Nephron progenitor cell (in vitro differentiated cells): ENCODE results near the gene HMOX2.

ENCODE experiments used
- DNase-seq: peaks from one replicate; pipeline ENCODE4 v3.0.0; 2021
- H3K27ac Mint-ChIP-seq: 2 replicates; pipeline ENCODE4 v1.8.0; 2021; ENCODE audit warnings: mild to moderate bottlenecking, moderate library complexity, mixed read lengths
- H3K27me3 Mint-ChIP-seq: 2 replicates; pipeline ENCODE4 v1.8.0; 2021; ENCODE audit warnings: mild to moderate bottlenecking, low read depth, mixed read lengths; ENCODE audit not compliant: poor library complexity
- H3K36me3 Mint-ChIP-seq: 2 replicates; pipeline ENCODE4 v1.8.0; 2021; ENCODE audit warnings: low read depth, mixed read lengths
- H3K4me1 Mint-ChIP-seq: 2 replicates; pipeline ENCODE4 v1.8.0; 2021; ENCODE audit warnings: mixed read lengths
- H3K4me3 Mint-ChIP-seq: 2 replicates; pipeline ENCODE4 v1.8.0; 2021; ENCODE audit warnings: mild to moderate bottlenecking, moderate library complexity, mixed read lengths
- H3K9me3 Mint-ChIP-seq: 2 replicates; pipeline ENCODE4 v1.8.0; 2021; ENCODE audit warnings: mild to moderate bottlenecking, moderate library complexity, mixed read lengths
- TF ChIP-seq, protein P1 (sequence below): fragments of 200-600 bp; sonication (generic); IDR thresholded peaks from 2 replicates; pipeline ENCODE4 v1.5.0; 2021; ENCODE audit warnings: antibody characterized with exemption

Gene HMOX2

GRCh38 chr16:4534151-4534790 is 58.1 kb downstream of the HMOX2 start:
- Mint-ChIP-seq H3K4me3 (peak overlapping the region; percentile 48), H3K36me3 (peaks cover 45% of the 10 kb centered on the region), H3K4me1 (peaks cover 59% of the 10 kb centered on the region), H3K9me3 (peaks cover 16% of the 10 kb centered on the region), H3K27me3 (peaks cover 10% of the 10 kb centered on the region), H3K27ac (peak overlapping the region; percentile 61)
- no peak for DNase-seq
- TF ChIP-seq, protein P1, sequence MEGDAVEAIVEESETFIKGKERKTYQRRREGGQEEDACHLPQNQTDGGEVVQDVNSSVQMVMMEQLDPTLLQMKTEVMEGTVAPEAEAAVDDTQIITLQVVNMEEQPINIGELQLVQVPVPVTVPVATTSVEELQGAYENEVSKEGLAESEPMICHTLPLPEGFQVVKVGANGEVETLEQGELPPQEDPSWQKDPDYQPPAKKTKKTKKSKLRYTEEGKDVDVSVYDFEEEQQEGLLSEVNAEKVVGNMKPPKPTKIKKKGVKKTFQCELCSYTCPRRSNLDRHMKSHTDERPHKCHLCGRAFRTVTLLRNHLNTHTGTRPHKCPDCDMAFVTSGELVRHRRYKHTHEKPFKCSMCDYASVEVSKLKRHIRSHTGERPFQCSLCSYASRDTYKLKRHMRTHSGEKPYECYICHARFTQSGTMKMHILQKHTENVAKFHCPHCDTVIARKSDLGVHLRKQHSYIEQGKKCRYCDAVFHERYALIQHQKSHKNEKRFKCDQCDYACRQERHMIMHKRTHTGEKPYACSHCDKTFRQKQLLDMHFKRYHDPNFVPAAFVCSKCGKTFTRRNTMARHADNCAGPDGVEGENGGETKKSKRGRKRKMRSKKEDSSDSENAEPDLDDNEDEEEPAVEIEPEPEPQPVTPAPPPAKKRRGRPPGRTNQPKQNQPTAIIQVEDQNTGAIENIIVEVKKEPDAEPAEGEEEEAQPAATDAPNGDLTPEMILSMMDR = no peak

DNA sequence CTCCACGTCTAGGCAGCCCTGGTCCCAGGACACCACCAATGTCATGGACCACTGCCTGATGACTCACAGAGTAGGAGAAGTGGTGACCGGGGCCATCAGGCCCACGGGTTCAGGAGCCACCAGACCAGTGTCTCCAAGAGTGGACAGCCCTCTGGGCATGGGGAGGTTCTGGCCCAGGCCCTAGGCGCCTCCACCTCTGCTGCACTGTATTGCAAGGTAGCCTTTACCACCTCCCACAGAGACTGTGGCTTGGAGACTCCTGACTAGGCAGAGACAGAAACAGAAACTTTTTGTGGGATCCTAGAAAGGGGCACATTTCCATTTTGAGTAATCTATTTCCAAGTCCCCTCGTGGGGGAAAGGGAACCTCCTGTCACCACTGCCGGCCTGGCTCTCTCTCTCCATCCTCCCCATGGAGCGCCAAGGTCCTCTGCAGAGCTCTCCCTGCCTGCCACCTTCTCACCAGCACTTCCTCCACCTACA is 59.5 kb downstream of the HMOX2 start:
- TF ChIP-seq, protein P1 = no peak
- no peak overlapping the region for H3K27ac Mint-ChIP-seq
- H3K36me3 Mint-ChIP-seq = peaks cover 54% of the 10 kb centered on the region
- H3K27me3 Mint-ChIP-seq = peaks cover 20% of the 10 kb centered on the region
- H3K4me1 Mint-ChIP-seq = peaks cover 49% of the 10 kb centered on the region
- no peak for DNase-seq
- peak overlapping the region; percentile 7 for H3K4me3 Mint-ChIP-seq
- peaks cover 30% of the 10 kb centered on the region for H3K9me3 Mint-ChIP-seq

DNA sequence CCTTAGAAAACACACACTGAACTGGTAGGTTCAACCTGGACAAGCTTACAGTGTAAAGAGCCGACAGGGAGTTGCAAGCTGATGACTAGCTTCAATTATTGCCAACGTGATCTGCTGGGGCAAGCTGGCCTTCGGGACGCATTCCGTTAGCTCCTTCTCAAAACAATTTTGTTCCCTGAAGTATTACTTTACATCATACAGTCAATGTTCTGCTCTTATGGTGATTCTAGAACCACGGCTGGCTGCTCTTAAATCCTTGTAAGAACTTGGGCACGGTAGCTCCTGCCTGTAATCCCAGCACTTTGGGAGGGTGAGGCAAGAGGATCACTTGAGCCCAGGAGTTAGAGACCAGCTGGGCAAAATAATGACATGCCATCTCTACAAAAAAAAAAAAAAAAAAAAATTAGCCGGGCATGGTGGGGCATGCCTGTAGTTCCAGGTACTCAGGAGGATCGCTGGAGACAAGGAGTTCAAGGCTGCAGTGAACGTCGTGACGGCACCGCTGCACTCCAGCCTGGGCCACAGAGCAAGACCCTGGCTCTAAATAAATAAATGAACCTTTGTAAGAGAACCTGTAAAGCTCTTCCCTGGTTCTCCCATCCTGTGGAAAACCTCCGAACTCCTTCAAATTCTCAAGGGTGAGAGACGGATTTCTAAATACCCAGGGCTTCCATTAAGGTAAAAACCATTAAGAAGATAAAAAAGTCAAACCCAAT is 60.4 kb downstream of the HMOX2 start:
- Mint-ChIP-seq H3K27me3 (peaks cover 24% of the 10 kb centered on the region), H3K27ac (no peak overlapping the region), H3K4me3 (peak overlapping the region; percentile 82), H3K9me3 (peaks cover 39% of the 10 kb centered on the region), H3K36me3 (peaks cover 56% of the 10 kb centered on the region), H3K4me1 (peaks cover 46% of the 10 kb centered on the region)
- DNase-seq = no peak
- TF ChIP-seq, protein P1 = no peak

DNA sequence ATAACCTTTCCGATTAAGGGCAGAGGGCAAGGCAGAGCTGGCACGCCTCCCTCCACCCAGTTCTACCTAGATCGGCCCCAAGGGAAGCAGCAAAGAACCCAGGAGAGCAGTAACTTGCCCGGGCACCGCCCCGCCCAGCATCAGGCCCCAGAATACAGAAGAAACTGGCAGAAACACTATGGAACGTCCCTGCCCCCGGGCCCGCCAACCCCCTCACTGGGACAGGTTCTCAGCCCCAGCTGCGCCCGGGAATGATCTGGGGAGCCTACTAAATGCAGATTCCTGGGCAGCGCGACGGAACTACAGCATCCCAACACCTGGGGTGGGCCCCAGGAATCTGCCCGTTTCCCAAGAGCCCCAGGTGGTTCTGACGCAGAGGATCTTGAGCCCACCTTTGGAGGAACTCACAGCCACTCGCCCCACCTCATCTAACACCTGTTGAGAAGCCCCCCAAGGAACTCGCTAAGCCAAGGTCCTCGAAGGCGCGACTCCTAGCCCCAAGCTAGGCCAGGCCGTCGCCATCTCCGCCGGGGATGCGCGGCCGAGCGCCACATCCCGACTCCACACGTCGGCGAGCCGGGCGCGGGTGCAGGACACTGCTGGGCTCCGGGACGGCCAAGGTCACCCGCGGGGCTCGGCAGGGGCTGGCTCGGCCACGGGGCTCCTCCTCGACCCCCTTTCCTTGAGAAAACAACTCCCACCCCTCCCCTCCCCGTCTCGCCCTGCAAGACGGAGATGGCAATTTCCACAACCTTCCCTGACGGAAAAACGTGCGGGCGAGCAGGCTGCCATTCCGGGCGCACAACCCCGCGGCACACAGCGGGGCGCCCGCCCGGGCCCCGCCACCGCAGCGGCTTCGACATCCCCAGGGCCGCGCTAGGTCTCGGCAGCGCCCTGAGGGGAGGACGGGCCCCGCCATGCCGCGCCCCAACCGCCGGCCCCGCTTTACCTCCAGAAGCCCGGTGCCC is 61.5 kb downstream of the HMOX2 start:
- TF ChIP-seq, protein P1 = no peak
- peak overlapping the region; percentile 44 for H3K27ac Mint-ChIP-seq
- DNase-seq = peak; percentile 52
- H3K36me3 Mint-ChIP-seq = peaks cover 47% of the 10 kb centered on the region
- H3K4me1 Mint-ChIP-seq = peaks cover 35% of the 10 kb centered on the region
- peaks cover 35% of the 10 kb centered on the region for H3K9me3 Mint-ChIP-seq
- peaks cover 24% of the 10 kb centered on the region for H3K27me3 Mint-ChIP-seq
- peak overlapping the region; percentile 82 for H3K4me3 Mint-ChIP-seq

- peaks cover 24% of the 10 kb centered on the region for H3K27me3 Mint-ChIP-seq
- H3K36me3 Mint-ChIP-seq = peaks cover 37% of the 10 kb centered on the region
- peaks cover 32% of the 10 kb centered on the region for H3K4me1 Mint-ChIP-seq
- TF ChIP-seq, protein P1 = no peak
- no peak within 1 kb of the TSS for H3K27ac Mint-ChIP-seq
- H3K9me3 Mint-ChIP-seq = peaks cover 35% of the 10 kb centered on the region
- peak; percentile 89 for DNase-seq
- peak within 1 kb of the TSS; percentile 82 for H3K4me3 Mint-ChIP-seq
These were observed 62.4 kb downstream of the HMOX2 start, which contains the start of gene CDIP1 for GRCh38 chr16:4538350-4539235. Gene CDIP1 (minus strand): TSS chr16:4538773. CDS start chr16:4514130, 24,643 bp downstream.
